H54 (cell line): ENCODE data around the gene ASXL1.
"Not testable (repeated sequence)": the region's sequence is repeated elsewhere in the genome, so short reads cannot be mapped to it uniquely, and the experiment has no call there.

ENCODE experiments used
- DNase-seq: peaks from one replicate; pipeline ENCODE4 v3.0.0; 2011; ENCODE audit warnings: low spot score, mixed read lengths; ENCODE audit not compliant: insufficient read length
- FAIRE-seq: peaks from 3 replicates; lab custom pipeline; 2011; peaks lifted over from hg19 to GRCh38; lab: Jason Lieb, UNC
- POLR2A ChIP-seq: IDR thresholded peaks from 2 replicates; pipeline ENCODE4 v1.6.1; 2011; ENCODE audit warnings: low read depth, mild to moderate bottlenecking, low read length

ASXL1 gene

DNA sequence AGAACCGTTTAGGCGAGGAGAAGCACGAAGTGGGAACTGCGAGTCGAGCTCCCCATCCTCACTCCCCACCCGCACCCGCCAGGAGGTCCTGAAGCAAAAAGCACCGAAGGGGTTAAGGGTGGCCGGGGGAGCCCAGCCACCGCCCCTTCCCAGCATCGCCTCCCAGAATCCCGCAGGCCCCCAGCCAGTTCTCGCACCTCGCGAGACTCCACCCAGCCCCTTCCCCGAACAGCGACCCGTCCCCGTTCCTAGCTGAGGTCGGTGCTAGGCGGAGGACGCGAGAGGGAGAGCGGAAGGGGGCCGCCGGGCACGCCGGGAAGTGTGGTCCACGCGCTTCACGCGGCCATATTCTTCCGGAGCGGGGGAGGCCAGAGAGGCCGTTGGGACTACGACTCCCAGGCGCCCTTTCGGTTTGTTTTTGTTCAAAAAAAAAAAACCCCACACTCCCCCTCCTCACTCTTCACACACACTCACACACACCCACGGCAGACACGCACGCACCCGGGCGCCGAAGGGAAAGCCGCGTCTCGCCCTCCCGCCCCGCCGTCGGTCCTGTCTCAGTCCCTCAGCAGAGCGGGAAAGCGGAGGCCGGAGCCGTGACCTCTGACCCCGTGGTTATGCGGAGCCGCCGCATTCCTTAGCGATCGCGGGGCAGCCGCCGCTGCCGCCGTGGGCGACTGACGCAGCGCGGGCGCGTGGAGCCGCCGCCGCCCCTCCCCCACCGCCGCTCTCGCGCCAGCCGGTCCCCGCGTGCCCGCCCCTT lies at the start of gene ASXL1:
ASXL1 (plus strand) TSS at position 463 of the 763 bp plus-strand sequence. CDS start 445 bp downstream, outside the sequence.
- FAIRE-seq (no peak), DNase-seq (peak; percentile 89)
- TF ChIP-seq POLR2A: peak; percentile 62

DNA sequence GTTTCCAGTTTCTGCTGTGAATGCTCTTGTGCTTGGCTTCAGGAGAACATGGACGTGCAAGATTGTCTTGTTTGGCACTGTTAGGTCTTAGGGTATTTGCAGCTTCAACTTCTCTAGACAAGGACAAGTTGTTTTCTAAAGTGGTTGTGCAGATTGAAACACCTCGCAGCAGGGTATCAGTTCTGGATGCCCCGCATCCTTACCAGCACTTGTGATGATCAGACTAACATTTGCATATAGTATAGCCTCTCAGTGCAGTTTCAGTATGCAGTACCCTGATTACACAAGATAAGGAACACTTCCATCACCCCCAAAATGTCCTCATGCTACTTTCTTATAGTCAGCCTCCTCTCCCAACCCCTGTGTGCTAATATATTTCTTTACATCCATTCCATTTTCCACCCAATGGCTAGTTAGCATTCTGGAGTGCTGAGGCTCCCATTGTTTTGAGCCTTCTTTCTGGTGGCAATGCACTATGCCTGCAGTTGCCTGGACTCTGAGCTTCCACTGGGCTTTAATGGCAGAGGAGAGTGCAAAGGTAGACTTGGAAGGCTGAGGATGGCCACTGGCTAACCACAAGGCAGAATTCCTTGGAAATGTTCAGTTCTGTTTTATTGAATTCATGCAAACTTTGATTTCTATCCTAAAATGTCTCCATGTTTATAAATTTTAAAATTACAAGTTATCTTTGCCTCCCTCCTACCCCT lies 45.3 kb upstream of the ASXL1 start:
- FAIRE-seq: no peak
- no peak for TF ChIP-seq POLR2A
- DNase-seq: no peak

- DNase-seq (no peak), FAIRE-seq (no peak)
- no peak for TF ChIP-seq POLR2A
These were observed 43.4 kb upstream of the ASXL1 start for GRCh38 chr20:32314768-32315167.

- no peak for TF ChIP-seq POLR2A
- DNase-seq (no peak), FAIRE-seq (no peak)
These were observed 42.7 kb upstream of the ASXL1 start for GRCh38 chr20:32315399-32315798.

- TF ChIP-seq POLR2A: no peak
- DNase-seq (no peak), FAIRE-seq (no peak)
These were observed 42.2 kb upstream of the ASXL1 start for GRCh38 chr20:32315891-32316290.

DNA sequence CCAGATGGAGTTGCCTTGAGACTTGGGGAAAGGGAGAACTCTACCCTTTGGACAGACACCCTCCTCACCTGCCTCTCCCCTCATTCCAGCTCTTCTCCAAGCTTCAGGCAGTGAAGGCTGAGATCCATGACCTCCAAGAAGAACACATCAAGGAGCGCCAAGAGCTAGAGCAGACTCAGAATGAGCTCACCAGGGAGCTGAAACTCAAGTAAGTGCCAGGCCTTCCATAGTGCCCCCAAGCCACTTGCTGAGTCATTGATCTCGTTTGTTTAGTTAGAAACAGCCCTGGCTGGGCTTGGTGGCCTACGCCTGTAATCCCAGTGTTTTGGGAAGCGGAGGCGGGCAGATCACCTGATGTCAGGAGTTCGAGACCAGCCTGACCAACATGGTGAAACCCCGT lies 41.5 kb upstream of the ASXL1 start:
- no peak for TF ChIP-seq POLR2A
- DNase-seq (peak; percentile 12), FAIRE-seq (no peak)

GRCh38 chr20:32319100-32319499 lies 39.0 kb upstream of the ASXL1 start:
- no peak for TF ChIP-seq POLR2A
- FAIRE-seq (no peak), DNase-seq (no peak)

- no peak for FAIRE-seq
These were observed 37.8 kb upstream of the ASXL1 start for GRCh38 chr20:32320305-32320704.

DNA sequence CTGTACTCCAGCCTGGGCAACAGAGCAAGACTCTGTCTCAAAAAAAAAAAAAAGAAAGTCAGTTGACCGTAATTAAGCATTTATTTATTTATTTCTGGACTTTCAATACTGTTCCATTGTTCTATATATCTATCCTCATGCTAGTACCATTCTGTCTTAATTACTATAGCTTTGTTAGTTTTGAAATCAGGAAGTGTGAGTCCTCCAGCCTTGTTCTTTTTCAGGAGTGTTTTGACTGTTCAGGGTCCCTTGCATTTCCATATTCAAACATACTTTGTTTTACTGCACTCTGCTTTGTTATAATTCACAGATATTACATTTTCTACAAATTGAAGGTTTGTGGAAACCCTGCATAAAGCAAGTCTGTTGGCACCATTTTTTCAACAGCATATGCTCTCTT lies 36.7 kb upstream of the ASXL1 start:
- no peak for TF ChIP-seq POLR2A
- no peak for FAIRE-seq

More at GRCh38 chr20:32320305-32320704, 37.8 kb upstream of the ASXL1 start:
- TF ChIP-seq POLR2A: no peak
- DNase-seq: no peak

GRCh38 chr20:32322260-32322659 lies 35.9 kb upstream of the ASXL1 start:
- not testable (repeated sequence) for FAIRE-seq, DNase-seq

More for the DNA sequence above, 36.7 kb upstream of the ASXL1 start:
- DNase-seq: no peak

DNA sequence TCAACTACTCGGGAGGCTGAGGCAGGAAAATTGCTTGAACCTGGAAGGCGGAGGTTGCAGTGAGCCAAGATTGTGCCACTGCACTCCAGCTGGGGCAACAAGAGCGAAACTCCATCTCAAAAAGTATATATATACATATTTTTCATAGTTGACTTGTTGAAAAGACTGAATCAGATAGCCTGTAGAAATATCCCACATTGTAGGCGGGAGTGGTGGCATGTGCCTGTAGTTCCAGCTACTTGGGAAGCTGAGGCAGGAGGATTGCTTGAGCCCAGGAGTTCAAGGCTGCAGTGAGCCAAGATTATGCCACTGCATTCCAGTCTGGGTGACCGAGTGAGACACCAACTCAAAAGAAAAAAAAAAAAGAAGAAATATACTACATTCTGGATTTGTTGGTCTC lies 34.4 kb upstream of the ASXL1 start:
- not testable (repeated sequence) for FAIRE-seq, DNase-seq

GRCh38 chr20:32325706-32326503 lies 32.2 kb upstream of the ASXL1 start:
- FAIRE-seq (peak; percentile 33), DNase-seq (no peak)
- TF ChIP-seq POLR2A: no peak

GRCh38 chr20:32326504-32326845 lies 31.7 kb upstream of the ASXL1 start:
- no peak for TF ChIP-seq POLR2A
- DNase-seq (no peak), FAIRE-seq (no peak)

GRCh38 chr20:32327087-32327681 lies 30.9 kb upstream of the ASXL1 start:
- FAIRE-seq (no peak), DNase-seq (no peak)

More at GRCh38 chr20:32327087-32327681, 30.9 kb upstream of the ASXL1 start:
- no peak for TF ChIP-seq POLR2A
